Uterus (tissue), 4 donors: ENCODE results near the gene MT1M. TPM values are rescaled to one million over a fixed set of nuclear protein-coding genes. Genes with fewer than 3 reads are reported as not detected.

Source experiments
- DNase-seq, 2 donors: peaks; one replicate each; pipeline ENCODE4 v3.0.0-alpha.2; 2019 to 2020
- H3K27ac ChIP-seq, 2 donors: fragments of 200-600 bp; sonication (generic); 1 replicate in 1 of 2; 2 replicates in 1 of 2; pipeline ENCODE4 v1.5.1; 2016 to 2018
- H3K27me3 ChIP-seq, 2 donors: fragments of 200-600 bp; sonication (generic); one replicate each; pipeline ENCODE4 v1.5.1; 2018 to 2019; ENCODE audit warnings: control low read depth in 1 of 2
- H3K36me3 ChIP-seq, 2 donors: fragments of 200-600 bp; sonication (generic); one replicate each; pipeline ENCODE4 v1.5.1; 2019; ENCODE audit warnings: control low read depth in 1 of 2
- H3K4me1 ChIP-seq, 2 donors: fragments of 200-600 bp; sonication (generic); one replicate each; pipeline ENCODE4 v1.5.1; 2018 to 2019; ENCODE audit warnings: control low read depth in 1 of 2
- H3K4me3 ChIP-seq, 2 donors: fragments of 200-600 bp; sonication (generic); 1 replicate in 1 of 2; 2 replicates in 1 of 2; pipeline ENCODE4 v1.5.1; 2018 to 2019; ENCODE audit warnings: mild to moderate bottlenecking in 1 of 2
- H3K9me3 ChIP-seq, 2 donors: fragments of 200-600 bp; sonication (generic); one replicate each; pipeline ENCODE4 v1.5.1; 2019; ENCODE audit warnings: control low read depth in 1 of 2
- CTCF ChIP-seq, 4 experiments: fragments of 200-600 bp in 2 of 4; fragments of 450-650 bp in 2 of 4; sonication (generic) in 2 of 4; IDR thresholded peaks; one replicate each; pipeline ENCODE4 v1.5.1; 2016 to 2019; ENCODE audit warnings: antibody characterized with exemption in 4 of 4, mild to moderate bottlenecking in 2 of 4, moderate library complexity in 1 of 4
- POLR2A ChIP-seq, 2 donors: fragments of 450-650 bp; IDR thresholded peaks; one replicate each; pipeline ENCODE4 v1.6.1; 2016; ENCODE audit warnings: antibody characterized with exemption in 2 of 2, mild to moderate bottlenecking in 1 of 2, moderate library complexity in 1 of 2
- intact Hi-C: fragments of 100-400 bp; cut with DNase I; formaldehyde crosslinking; loops from one replicate; pipeline ENCODE4 v1.15.1; 2023; ENCODE audit warnings: low total_unique reads
- total RNA-seq, 4 donors: library from RNA; depleted of rRNA in 3 of 4; stranded (reverse); fragments of >200 nt in 3 of 4; gene quantifications; one replicate each; pipeline versions ENCODE4 v1.1.0 to v1.2.4, GENCODE V29; 2014 to 2023
- donor health status: DM: yes; HTN: yes; CAD: no.

MT1M gene
- total RNA-seq, 4 donors from 2014 or later = 6.2 to 16.6 TPM; not detected in 2

GRCh38 chr16:56613706-56614105 is 18.8 kb upstream of the MT1M start:
- no peak overlapping the region for H3K27ac ChIP-seq
- no peak for DNase-seq
- intact Hi-C loops = no loop called here
- no peak overlapping the region for H3K4me3 ChIP-seq
- H3K9me3 ChIP-seq = no peaks in the 10 kb centered on the region
- H3K27me3 ChIP-seq = no peaks in the 10 kb centered on the region
- peaks cover 6 to 7% of the 10 kb centered on the region in 2 donors for H3K4me1 ChIP-seq
- H3K36me3 ChIP-seq = no peaks in the 10 kb centered on the region
- TF ChIP-seq CTCF (IDR thresholded peaks at IDR 0.05) (no peak), POLR2A (IDR thresholded peaks at IDR 0.05) (no peak)

GRCh38 chr16:56614549-56614991 is 17.9 kb upstream of the MT1M start:
- peaks cover 6 to 7% of the 10 kb centered on the region in 2 donors for H3K4me1 ChIP-seq
- intact Hi-C loops = no loop called here
- TF ChIP-seq CTCF (IDR thresholded peaks at IDR 0.05) = no peak
- no peak for TF ChIP-seq POLR2A (IDR thresholded peaks at IDR 0.05)
- H3K27ac ChIP-seq = no peak overlapping the region
- DNase-seq = no peak
- no peaks in the 10 kb centered on the region for H3K27me3 ChIP-seq
- no peaks in the 10 kb centered on the region for H3K36me3 ChIP-seq
- no peaks in the 10 kb centered on the region for H3K9me3 ChIP-seq
- no peak overlapping the region for H3K4me3 ChIP-seq

- no peak overlapping the region for H3K4me3 ChIP-seq
- no peak overlapping the region for H3K27ac ChIP-seq
- TF ChIP-seq POLR2A (IDR thresholded peaks at IDR 0.05) (no peak), CTCF (IDR thresholded peaks at IDR 0.05) (no peak)
- no peak for DNase-seq
- H3K4me1 ChIP-seq = peaks cover 3 to 6% of the 10 kb centered on the region in 2 donors
- no peaks in the 10 kb centered on the region for H3K27me3 ChIP-seq
- no peaks in the 10 kb centered on the region for H3K36me3 ChIP-seq
- intact Hi-C loops = no loop called here
- no peaks in the 10 kb centered on the region for H3K9me3 ChIP-seq
Measured at GRCh38 chr16:56615353-56615752, 17.1 kb upstream of the MT1M start.

- H3K4me3 ChIP-seq = peak overlapping the region; percentile 4 to 31
- no peaks in the 10 kb centered on the region for H3K9me3 ChIP-seq
- H3K4me1 ChIP-seq = peaks cover 0 to 6% of the 10 kb centered on the region in 2 donors
- no peak for DNase-seq
- TF ChIP-seq POLR2A (IDR thresholded peaks at IDR 0.05) = no peak
- TF ChIP-seq CTCF (IDR thresholded peaks at IDR 0.05) = no peak
- no peaks in the 10 kb centered on the region for H3K27me3 ChIP-seq
- H3K27ac ChIP-seq = no peak overlapping the region
- no peaks in the 10 kb centered on the region for H3K36me3 ChIP-seq
- intact Hi-C loops = no loop called here
Measured at GRCh38 chr16:56616608-56617211, 15.7 kb upstream of the MT1M start.

GRCh38 chr16:56617212-56618085 is 15.0 kb upstream of the MT1M start:
- Histone ChIP-seq H3K36me3 (no peaks in the 10 kb centered on the region), H3K9me3 (no peaks in the 10 kb centered on the region), H3K4me1 (peaks cover 0 to 6% of the 10 kb centered on the region in 2 donors), H3K27me3 (no peaks in the 10 kb centered on the region), H3K27ac (peak overlapping the region in 1 of 2 donors; percentile 3), H3K4me3 (peak overlapping the region; percentile 4 to 31)
- peak; percentile 65 to 75 for DNase-seq
- peak in 1 of 4 experiments; percentile 17 for TF ChIP-seq CTCF (IDR thresholded peaks at IDR 0.05)
- no peak for TF ChIP-seq POLR2A (IDR thresholded peaks at IDR 0.05)
- intact Hi-C loops = no loop called here
